K562 (cell line): ENCODE measurements around the gene PMEPA1. TPM values are rescaled to one million over a fixed set of nuclear protein-coding genes. Genes with fewer than 3 reads are reported as not detected.

Source experiments
- ATAC-seq: fragments of 200-7000 bp; cut with Tn5 transposase; 3 replicates; pipeline ENCODE4 v1.9.1; 2020; ENCODE audit warnings: moderate library complexity
- BruUV-seq: library from RNA; stranded (reverse); fragments of 400-500 nt; replicated peaks from 2 replicates; lab custom pipeline; 2021; lab: Mats Ljungman, UMichigan
- CTCF ChIA-PET: fragments of 300-600 bp; formaldehyde crosslinking; extraction: SDS; loops from one replicate; lab custom pipeline; 2021; ENCODE audit warnings: low intra/inter-chr PET ratio; lab: Yijun Ruan, JAX
- POLR2A ChIA-PET: fragments of 300-600, 350-650 bp; sonication (Branson Sonifier 250); formaldehyde crosslinking; extraction: SDS; loops from one replicate; lab custom pipeline; 2021; ENCODE audit warnings: antibody characterized with exemption, inconsistent platforms; lab: Yijun Ruan, JAX
- DNase-seq, 4 experiments: peaks; one replicate each; pipeline versions ENCODE4 v3.0.0 to v3.0.0-alpha.2; 2011 to 2018; ENCODE audit warnings: low spot score in 3 of 4, mixed read lengths in 3 of 4; ENCODE audit errors: extremely low read depth in 1 of 4
- FAIRE-seq: peaks from 2 replicates; lab custom pipeline; 2011; peaks lifted over from hg19 to GRCh38; lab: Jason Lieb, UNC
- H2AFZ ChIP-seq: 2 replicates; pipeline ENCODE4 v1.6.0; 2011; ENCODE audit warnings: low read depth, low read length, control low read depth, inconsistent platforms
- H3K27ac ChIP-seq: fragments of 200-600 bp; 3 replicates; pipeline ENCODE4 v1.8.0; 2011; ENCODE audit warnings: low read depth, mild to moderate bottlenecking, control low read depth, inconsistent platforms, low read length, moderate library complexity, mixed read lengths; ENCODE audit errors: extremely low read depth
- H3K27me3 ChIP-seq, 2 experiments: fragments of 300-600 bp in 1 of 2; 2 replicates in 1 of 2; 3 replicates in 1 of 2; pipeline versions ENCODE4 v1.6.0 to v1.8.0; 2011; ENCODE audit warnings: inconsistent platforms in 2 of 2, low read length in 2 of 2, mild to moderate bottlenecking in 1 of 2, mixed read lengths in 1 of 2, moderate library complexity in 1 of 2; ENCODE audit not compliant: control insufficient read depth in 2 of 2, insufficient read depth in 2 of 2
- H3K36me3 ChIP-seq: fragments of 300-600 bp; 3 replicates; pipeline ENCODE4 v1.8.0; 2011; ENCODE audit warnings: mild to moderate bottlenecking, low read length, inconsistent platforms; ENCODE audit not compliant: control insufficient read depth, insufficient read depth
- H3K4me1 ChIP-seq, 2 experiments: fragments of 200-600 bp in 1 of 2; replicated peaks in 1 of 2; 2 replicates in 1 of 2; 3 replicates in 1 of 2; pipeline versions ENCODE4 v1.5.1 to v1.8.0; 2011; ENCODE audit warnings: inconsistent platforms in 2 of 2, low read length in 2 of 2, mild to moderate bottlenecking in 1 of 2, mixed read lengths in 1 of 2, moderate library complexity in 1 of 2; ENCODE audit not compliant: control insufficient read depth in 2 of 2, insufficient read depth in 2 of 2
- H3K4me2 ChIP-seq: 2 replicates; pipeline ENCODE4 v1.6.1; 2011; ENCODE audit warnings: low read length, control low read depth, inconsistent platforms, mixed read lengths; ENCODE audit not compliant: insufficient read depth
- H3K4me3 ChIP-seq: fragments of 200-600 bp; sonication (generic), shearing (Covaris generic); 2 replicates; pipeline ENCODE4 v1.5.1; 2016; ENCODE audit warnings: control low read depth, inconsistent platforms
- H3K79me2 ChIP-seq: fragments of 200-600 bp; 3 replicates; pipeline ENCODE4 v1.8.0; 2011; ENCODE audit warnings: low read length, inconsistent platforms; ENCODE audit not compliant: control insufficient read depth, insufficient read depth
- H3K9ac ChIP-seq, 2 experiments: 2 replicates each; pipeline versions ENCODE4 v1.6.0 to v1.6.1; 2011; ENCODE audit warnings: low read depth in 2 of 2, low read length in 2 of 2, control low read depth in 1 of 2, inconsistent platforms in 1 of 2, mild to moderate bottlenecking in 1 of 2, mixed read lengths in 1 of 2; ENCODE audit not compliant: insufficient read depth in 1 of 2
- H3K9me1 ChIP-seq: one replicate; pipeline ENCODE4 v1.6.0; 2011; ENCODE audit warnings: inconsistent platforms, mild to moderate bottlenecking, low read length, moderate library complexity; ENCODE audit not compliant: control insufficient read depth, insufficient read depth
- H3K9me3 ChIP-seq: replicated peaks from 2 replicates; pipeline ENCODE4 v1.5.1; 2011; ENCODE audit warnings: low read depth, low read length, inconsistent platforms; ENCODE audit not compliant: control insufficient read depth, insufficient read depth
- H4K20me1 ChIP-seq: replicated peaks from 2 replicates; pipeline ENCODE4 v1.6.1; 2011; ENCODE audit warnings: low read length, inconsistent platforms, mixed read lengths; ENCODE audit not compliant: control insufficient read depth, insufficient read depth
- GTF3C2 ChIP-seq: IDR thresholded peaks from 3 replicates; pipeline ENCODE4 v1.6.1; 2011; ENCODE audit warnings: borderline replicate concordance, mild to moderate bottlenecking, moderate library complexity; ENCODE audit not compliant: insufficient read length; ENCODE audit errors: extremely low read depth
- HDAC8 ChIP-seq: fragments of 450-650 bp; IDR thresholded peaks from 2 replicates; pipeline ENCODE4 v1.6.1; 2016; ENCODE audit warnings: mild to moderate bottlenecking, missing genetic modification characterization, moderate library complexity, missing compliant biosample characterization
- OTX1 ChIP-seq: fragments of 450-650 bp; formaldehyde crosslinking; IDR thresholded peaks from 2 replicates; pipeline ENCODE4 v1.4.0; 2022; ENCODE audit warnings: mild to moderate bottlenecking
- REST ChIP-seq, 2 experiments: fragments of 450-650 bp; formaldehyde crosslinking in 1 of 2; IDR thresholded peaks; 2 replicates each; pipeline versions ENCODE4 v1.4.0 to v1.6.1; 2014 to 2020; ENCODE audit warnings: mild to moderate bottlenecking in 2 of 2, borderline replicate concordance in 1 of 2, low read depth in 1 of 2
- SREBF2 ChIP-seq: sonication (generic); formaldehyde crosslinking; IDR thresholded peaks from 2 replicates; pipeline ENCODE4 v1.4.0; 2020; ENCODE audit warnings: mild to moderate bottlenecking, missing genetic modification reagents
- STAG1 ChIP-seq: sonication (generic); formaldehyde crosslinking; IDR thresholded peaks from 2 replicates; pipeline ENCODE4 v1.5.0; 2020; ENCODE audit warnings: missing genetic modification reagents, borderline replicate concordance
- ZC3H8 ChIP-seq: fragments of 450-650 bp; IDR thresholded peaks from 2 replicates; pipeline ENCODE4 v1.6.1; 2017
- ZNF146 ChIP-seq: IDR thresholded peaks from one replicate; pipeline ENCODE4 v1.6.1; 2018; ENCODE audit warnings: missing compliant biosample characterization; ENCODE audit not compliant: unreplicated experiment
- ZNF24 ChIP-seq: fragments of 450-650 bp; IDR thresholded peaks from 2 replicates; pipeline ENCODE4 v1.6.1; 2016
- ZNF436 ChIP-seq: fragments of 250-450, 450-650 bp; sonication (Bioruptor Pico); formaldehyde crosslinking; IDR thresholded peaks from 2 replicates; pipeline ENCODE4 v1.7.0; 2020; ENCODE audit warnings: mild to moderate bottlenecking
- WGBS: fragments of 100-300 bp; shearing (Covaris generic); methylation state at CpG from one replicate; pipeline ENCODE4 v1.1.6; 2016; ENCODE audit warnings: low coverage, mixed read lengths; ENCODE audit not compliant: insufficient coverage; ENCODE audit errors: missing lambda C conversion rate; 5-methylcytosine and 5-hydroxymethylcytosine counted together
- in situ Hi-C: fragments of 300-500 bp; cut with MboI; formaldehyde crosslinking; loops from 4 replicates; pipeline ENCODE4 v1.15.0; 2018; ENCODE audit warnings: inconsistent platforms, mixed read lengths
- intact Hi-C: fragments of 100-400 bp; cut with micrococcal nuclease; formaldehyde crosslinking; loops from 2 replicates; pipeline ENCODE4 v1.14.2; 2022
- polyA plus RNA-seq, 8 experiments: library from polyadenylated mRNA; depleted of rRNA in 4 of 8; stranded (reverse) in 5 of 8; unstranded in 3 of 8; fragments of >200 nt; fragmentation: Nextera tagmentation in 2 of 8; fragmentation: Illumina TruSeq in 1 of 8; extraction: Ambion mirVana in 2 of 8; extraction: Trizol in 1 of 8; gene quantifications; 2 replicates each; pipeline versions ENCODE4 v1.2.1 to v1.2.3, GENCODE V29; 2011 to 2014; ENCODE audit warnings: inconsistent platforms in 1 of 8, missing spikeins in 1 of 8
- total RNA-seq, 7 experiments: library from RNA; depleted of rRNA in 6 of 7; stranded (reverse); fragments of >200 nt in 6 of 7; fragmentation: Illumina TruSeq in 2 of 7; extraction: Trizol in 2 of 7; gene quantifications; 2 replicates each; pipeline versions ENCODE4 v1.2.1 to v1.2.3, GENCODE V29; 2011 to 2021; ENCODE audit warnings: low replicate concordance in 1 of 7

Gene PMEPA1
- total and polyA plus RNA-seq, 9 of the 15 experiments (the other 6 are each of a cell fraction or from before 2014, with no cell fraction given): 0.16 TPM; not detected in 8

- 1% methylated on average over 10 of the region's 10 CpGs for WGBS
- no peak overlapping the region for H3K4me3 ChIP-seq
- no peaks in the 10 kb centered on the region for H4K20me1 ChIP-seq
- H3K9ac ChIP-seq: no peak overlapping the region
- intact Hi-C loops (no loop called here), in situ Hi-C loops (no loop called here)
- no peaks in the 10 kb centered on the region for H3K36me3 ChIP-seq
- no peaks in the 10 kb centered on the region for H3K79me2 ChIP-seq
- no peak for FAIRE-seq
- H3K4me2 ChIP-seq: no peak overlapping the region
- H3K27me3 ChIP-seq: peaks cover 0 to 24% of the 10 kb centered on the region in 2 experiments; a peak in 3 of 5 replicates
- H3K27ac ChIP-seq: no peak overlapping the region
- no peak for DNase-seq
- H3K9me1 ChIP-seq: no peaks in the 10 kb centered on the region
- CTCF ChIA-PET: no interaction called here
- no peak overlapping the region for H2AFZ ChIP-seq
- ATAC-seq: no peak
- no TSS peak for BruUV-seq
- H3K9me3 ChIP-seq: no peaks in the 10 kb centered on the region
- POLR2A ChIA-PET: no interaction called here
- H3K4me1 ChIP-seq: no peaks in the 10 kb centered on the region; a peak in 1 of 5 replicates
- TF ChIP-seq HDAC8 (tag) (no peak), ZNF24 (no peak), REST (IDR thresholded peaks at IDR 0.05; ENCODE audit: borderline replicate concordance) (no peak), REST (CRISPR knock-in tag; IDR thresholded peaks at IDR 0.05; ENCODE audit: low read depth) (no peak), ZNF436 (CRISPR knock-in tag) (no peak), GTF3C2 (no peak), ZNF146 (CRISPR knock-in tag) (no peak), STAG1 (CRISPR knock-in tag) (no peak), OTX1 (CRISPR knock-in tag) (no peak), SREBF2 (CRISPR knock-in tag) (no peak), ZC3H8 (no peak)
Measured at GRCh38 chr20:57736738-57737347, 27.0 kb upstream of the PMEPA1 start.
